ENCODE measurements around the gene MMP20. TPM values are rescaled to one million over a fixed set of nuclear protein-coding genes. Genes with fewer than 3 reads are reported as not detected.

The MMP20 gene
- total RNA-seq, 2 donors from 2014 or later: not detected

DNA sequence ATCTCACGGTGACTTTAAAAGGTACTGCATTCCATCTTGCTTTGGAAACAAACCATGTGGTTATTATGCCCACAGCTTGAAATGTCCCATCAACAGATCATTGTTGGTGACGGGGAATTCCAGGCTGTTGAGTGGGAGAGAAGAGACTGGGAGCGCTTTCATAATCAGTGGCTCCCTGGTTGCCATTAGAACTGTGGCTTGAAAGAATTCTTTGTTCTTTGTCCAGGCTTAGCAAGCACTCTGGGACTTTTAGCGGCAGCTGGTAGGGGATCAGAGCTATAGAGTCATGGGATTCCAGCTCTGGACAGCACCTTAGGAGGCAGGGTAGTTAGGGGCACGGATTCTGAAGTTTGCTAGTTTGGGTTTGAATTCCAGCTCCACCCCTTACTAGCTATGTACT, 22.0 kb downstream of the MMP20 start:
- no peaks in the 10 kb centered on the region for H3K27me3 ChIP-seq (ENCODE audit: control insufficient read depth, insufficient read depth, low read length, poor library complexity, severe bottlenecking)
- H3K9me3 Mint-ChIP-seq: peaks cover 3% of the 10 kb centered on the region
- H3K27me3 Mint-ChIP-seq (ENCODE audit: insufficient read depth): no peaks in the 10 kb centered on the region
- no peak for DNase-seq
- H3K36me3 ChIP-seq (ENCODE audit: control insufficient read depth, insufficient read depth, low read length): no peaks in the 10 kb centered on the region
- H3K27ac ChIP-seq (ENCODE audit: low read depth, low read length): peak overlapping the region; percentile 52
- H3K36me3 Mint-ChIP-seq (ENCODE audit: low read depth): no peaks in the 10 kb centered on the region
- no peak overlapping the region for H3K9ac ChIP-seq (ENCODE audit: extremely low read depth, low read length, poor library complexity, severe bottlenecking)
- H3K4me3 Mint-ChIP-seq: no peak overlapping the region
- no peaks in the 10 kb centered on the region for H3K9me3 ChIP-seq (ENCODE audit: control insufficient read depth, low read length)
- no peak overlapping the region for H3K4me3 ChIP-seq (ENCODE audit: low read length)
- H3K4me1 ChIP-seq (ENCODE audit: control insufficient read depth, insufficient read depth, low read length): peaks cover 12% of the 10 kb centered on the region
- no peak overlapping the region for H3K27ac Mint-ChIP-seq
- WGBS, 2 experiments (ENCODE audit: insufficient coverage in 1 of 2, insufficient read length in 1 of 2): 70 to 92% methylated on average over 4 to 5 of the region's 5 CpGs
- peaks cover 33% of the 10 kb centered on the region for H3K4me1 Mint-ChIP-seq
- TF ChIP-seq, protein P1, sequence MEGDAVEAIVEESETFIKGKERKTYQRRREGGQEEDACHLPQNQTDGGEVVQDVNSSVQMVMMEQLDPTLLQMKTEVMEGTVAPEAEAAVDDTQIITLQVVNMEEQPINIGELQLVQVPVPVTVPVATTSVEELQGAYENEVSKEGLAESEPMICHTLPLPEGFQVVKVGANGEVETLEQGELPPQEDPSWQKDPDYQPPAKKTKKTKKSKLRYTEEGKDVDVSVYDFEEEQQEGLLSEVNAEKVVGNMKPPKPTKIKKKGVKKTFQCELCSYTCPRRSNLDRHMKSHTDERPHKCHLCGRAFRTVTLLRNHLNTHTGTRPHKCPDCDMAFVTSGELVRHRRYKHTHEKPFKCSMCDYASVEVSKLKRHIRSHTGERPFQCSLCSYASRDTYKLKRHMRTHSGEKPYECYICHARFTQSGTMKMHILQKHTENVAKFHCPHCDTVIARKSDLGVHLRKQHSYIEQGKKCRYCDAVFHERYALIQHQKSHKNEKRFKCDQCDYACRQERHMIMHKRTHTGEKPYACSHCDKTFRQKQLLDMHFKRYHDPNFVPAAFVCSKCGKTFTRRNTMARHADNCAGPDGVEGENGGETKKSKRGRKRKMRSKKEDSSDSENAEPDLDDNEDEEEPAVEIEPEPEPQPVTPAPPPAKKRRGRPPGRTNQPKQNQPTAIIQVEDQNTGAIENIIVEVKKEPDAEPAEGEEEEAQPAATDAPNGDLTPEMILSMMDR (conservative IDR thresholded peaks at IDR 0.05): no peak

GRCh38 chr11:102600666-102601065, 24.5 kb downstream of the MMP20 start:
- DNase-seq: no peak
- H3K9me3 Mint-ChIP-seq: peaks cover 3% of the 10 kb centered on the region
- peaks cover 42% of the 10 kb centered on the region for H3K4me1 Mint-ChIP-seq
- no peaks in the 10 kb centered on the region for H3K36me3 Mint-ChIP-seq (ENCODE audit: low read depth)
- Histone ChIP-seq H3K4me3 (ENCODE audit: low read length) (no peak overlapping the region), H3K9me3 (ENCODE audit: control insufficient read depth, low read length) (no peaks in the 10 kb centered on the region), H3K27ac (ENCODE audit: low read depth, low read length) (no peak overlapping the region), H3K27me3 (ENCODE audit: control insufficient read depth, insufficient read depth, low read length, poor library complexity, severe bottlenecking) (no peaks in the 10 kb centered on the region), H3K4me1 (ENCODE audit: control insufficient read depth, insufficient read depth, low read length) (peaks cover 21% of the 10 kb centered on the region), H3K36me3 (ENCODE audit: control insufficient read depth, insufficient read depth, low read length) (no peaks in the 10 kb centered on the region), H3K9ac (ENCODE audit: extremely low read depth, low read length, poor library complexity, severe bottlenecking) (no peak overlapping the region)
- 81 to 96% methylated on average over 3 of the region's 3 CpGs for WGBS, 2 experiments (ENCODE audit: insufficient coverage in 1 of 2, insufficient read length in 1 of 2)
- TF ChIP-seq, protein P1 (conservative IDR thresholded peaks at IDR 0.05): no peak
- no peak overlapping the region for H3K27ac Mint-ChIP-seq
- no peaks in the 10 kb centered on the region for H3K27me3 Mint-ChIP-seq (ENCODE audit: insufficient read depth)
- H3K4me3 Mint-ChIP-seq: no peak overlapping the region

DNA sequence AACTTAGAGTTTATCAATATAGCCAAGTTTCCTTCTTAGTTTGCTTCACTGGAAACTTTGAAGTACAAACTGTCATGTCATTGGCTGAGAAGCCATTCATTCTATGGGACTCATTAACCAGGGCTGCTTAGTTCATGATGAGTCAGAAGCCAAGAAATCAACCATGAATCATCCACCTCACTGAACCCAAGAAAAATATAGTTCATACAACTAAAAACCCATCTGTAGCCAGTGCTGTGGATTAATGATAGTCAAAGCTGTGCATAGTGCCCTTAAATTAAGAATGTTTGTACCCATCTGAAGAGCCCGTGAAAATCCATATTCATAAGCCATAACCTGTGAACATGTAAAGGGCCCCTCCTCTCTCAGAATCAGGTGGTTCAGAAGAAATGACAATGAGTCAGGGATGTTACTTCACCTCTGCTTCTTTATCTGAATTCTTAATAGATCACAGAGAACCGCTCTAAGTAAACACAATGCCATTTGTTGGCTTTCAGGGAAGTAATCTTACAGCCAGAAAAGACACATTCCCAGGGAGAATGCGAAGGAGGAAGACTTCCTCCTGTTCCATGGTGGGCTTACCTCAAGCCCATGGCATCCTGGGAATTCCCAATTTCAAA, 25.4 kb downstream of the MMP20 start:
- H3K4me3 Mint-ChIP-seq: no peak overlapping the region
- no peak overlapping the region for H3K27ac ChIP-seq (ENCODE audit: low read depth, low read length)
- H3K4me1 Mint-ChIP-seq: peaks cover 40% of the 10 kb centered on the region
- peaks cover 19% of the 10 kb centered on the region for H3K4me1 ChIP-seq (ENCODE audit: control insufficient read depth, insufficient read depth, low read length)
- H3K9ac ChIP-seq (ENCODE audit: extremely low read depth, low read length, poor library complexity, severe bottlenecking): no peak overlapping the region
- no peak for DNase-seq
- peaks cover 3% of the 10 kb centered on the region for H3K9me3 Mint-ChIP-seq
- TF ChIP-seq, protein P1 (conservative IDR thresholded peaks at IDR 0.05): no peak
- no peaks in the 10 kb centered on the region for H3K9me3 ChIP-seq (ENCODE audit: control insufficient read depth, low read length)
- no peaks in the 10 kb centered on the region for H3K27me3 Mint-ChIP-seq (ENCODE audit: insufficient read depth)
- H3K4me3 ChIP-seq (ENCODE audit: low read length): no peak overlapping the region
- no peak overlapping the region for H3K27ac Mint-ChIP-seq
- no peaks in the 10 kb centered on the region for H3K36me3 ChIP-seq (ENCODE audit: control insufficient read depth, insufficient read depth, low read length)
- no peaks in the 10 kb centered on the region for H3K27me3 ChIP-seq (ENCODE audit: control insufficient read depth, insufficient read depth, low read length, poor library complexity, severe bottlenecking)
- no peaks in the 10 kb centered on the region for H3K36me3 Mint-ChIP-seq (ENCODE audit: low read depth)
- 71 to 84% methylated on average over 2 to 3 of the region's 3 CpGs for WGBS, 2 experiments (ENCODE audit: insufficient coverage in 1 of 2, insufficient read length in 1 of 2)

All from endodermal cell (in vitro differentiated cells).